ENCODE data around the gene LRRC32.

LRRC32 gene

GRCh38 chr11:76689313-76690260 lies 19.0 kb upstream of the LRRC32 start:
- ChIA-PET CTCF (interaction anchor here (1.1 kb wide), 1 partner anchor 9 kb away, joined by 3 read pairs; no protein-coding TSS in a partner anchor), POLR2A (no interaction called here)
- DNase-seq (ENCODE audit: extremely low spot score), result no peak
- TF ChIP-seq L3MBTL2 (conservative IDR thresholded peaks at IDR 0.05), result no peak
- no peak for TF ChIP-seq TARDBP (IDR thresholded peaks at IDR 0.05)

- POLR2A ChIA-PET, result no interaction called here
- TF ChIP-seq ARNT (IDR thresholded peaks at IDR 0.05) (no peak), PKNOX1 (IDR thresholded peaks at IDR 0.05) (no peak), LEF1 (IDR thresholded peaks at IDR 0.05; ENCODE audit: borderline replicate concordance) (no peak), FOXA1 (IDR thresholded peaks at IDR 0.05) (no peak), L3MBTL2 (conservative IDR thresholded peaks at IDR 0.05) (no peak), FOXM1 (IDR thresholded peaks at IDR 0.05; ENCODE audit: borderline replicate concordance) (no peak), FOXK2 (IDR thresholded peaks at IDR 0.05) (no peak), SP1 (IDR thresholded peaks at IDR 0.05) (no peak), CTBP1 (IDR thresholded peaks at IDR 0.05; ENCODE audit: borderline replicate concordance) (no peak)
- CTCF ChIA-PET, result no interaction called here
- DNase-seq (ENCODE audit: extremely low spot score), result no peak
Measured at GRCh38 chr11:76688146-76688545, 17.6 kb upstream of the LRRC32 start.

GRCh38 chr11:76686261-76687079 lies 15.9 kb upstream of the LRRC32 start:
- no peak for DNase-seq (ENCODE audit: extremely low spot score)
- no peak for TF ChIP-seq CTBP1 (IDR thresholded peaks at IDR 0.05; ENCODE audit: borderline replicate concordance)
- TF ChIP-seq L3MBTL2 (conservative IDR thresholded peaks at IDR 0.05), result no peak
- no peak for TF ChIP-seq FOXA1 (IDR thresholded peaks at IDR 0.05)
- no peak for TF ChIP-seq LEF1 (IDR thresholded peaks at IDR 0.05; ENCODE audit: borderline replicate concordance)
- TF ChIP-seq ARNT (IDR thresholded peaks at IDR 0.05), result no peak
- TF ChIP-seq HDGF (IDR thresholded peaks at IDR 0.05; ENCODE audit: borderline replicate concordance), result no peak
- no peak for TF ChIP-seq ELF4 (IDR thresholded peaks at IDR 0.05)
- TF ChIP-seq PKNOX1 (IDR thresholded peaks at IDR 0.05), result no peak
- no peak for TF ChIP-seq BHLHE40 (IDR thresholded peaks at IDR 0.05; ENCODE audit: borderline replicate concordance)
- TF ChIP-seq NFRKB (IDR thresholded peaks at IDR 0.05), result no peak
- no peak for TF ChIP-seq FOXM1 (IDR thresholded peaks at IDR 0.05; ENCODE audit: borderline replicate concordance)
- no peak for TF ChIP-seq FOXK2 (IDR thresholded peaks at IDR 0.05)
- TF ChIP-seq ZNF384 (IDR thresholded peaks at IDR 0.05), result no peak
- TF ChIP-seq SUZ12 (IDR thresholded peaks at IDR 0.05), result no peak
- TF ChIP-seq SP1 (IDR thresholded peaks at IDR 0.05), result no peak
- TF ChIP-seq TARDBP (IDR thresholded peaks at IDR 0.05), result no peak
- POLR2A ChIA-PET, result no interaction called here
- CTCF ChIA-PET, result interaction anchor here (0.5 to 0.8 kb wide), 3 partner anchors 12 to 478 kb away, joined by 3 to 4 read pairs (median 3); no protein-coding TSS in a partner anchor

- no peak for DNase-seq (ENCODE audit: extremely low spot score)
- TF ChIP-seq TARDBP (IDR thresholded peaks at IDR 0.05) (no peak), FOXM1 (IDR thresholded peaks at IDR 0.05; ENCODE audit: borderline replicate concordance) (no peak), PKNOX1 (IDR thresholded peaks at IDR 0.05) (no peak)
- ChIA-PET CTCF (interaction anchor here (0.6 to 0.8 kb wide), 2 partner anchors 13 to 478 kb away, joined by 3 read pairs; no protein-coding TSS in a partner anchor), POLR2A (no interaction called here)
Measured at GRCh38 chr11:76685831-76686230, 15.3 kb upstream of the LRRC32 start.

GRCh38 chr11:76685237-76685636 lies 14.7 kb upstream of the LRRC32 start:
- TF ChIP-seq HDGF (IDR thresholded peaks at IDR 0.05; ENCODE audit: borderline replicate concordance), result no peak
- no peak for TF ChIP-seq SP1 (IDR thresholded peaks at IDR 0.05)
- TF ChIP-seq FOXM1 (IDR thresholded peaks at IDR 0.05; ENCODE audit: borderline replicate concordance), result no peak
- TF ChIP-seq TARDBP (IDR thresholded peaks at IDR 0.05), result no peak
- no peak for TF ChIP-seq CTBP1 (IDR thresholded peaks at IDR 0.05; ENCODE audit: borderline replicate concordance)
- no peak for TF ChIP-seq ARNT (IDR thresholded peaks at IDR 0.05)
- TF ChIP-seq L3MBTL2 (conservative IDR thresholded peaks at IDR 0.05), result no peak
- no peak for TF ChIP-seq PKNOX1 (IDR thresholded peaks at IDR 0.05)
- TF ChIP-seq ZNF384 (IDR thresholded peaks at IDR 0.05), result no peak
- TF ChIP-seq NFRKB (IDR thresholded peaks at IDR 0.05), result no peak
- no peak for TF ChIP-seq LEF1 (IDR thresholded peaks at IDR 0.05; ENCODE audit: borderline replicate concordance)
- TF ChIP-seq FOXK2 (IDR thresholded peaks at IDR 0.05), result no peak
- DNase-seq (ENCODE audit: extremely low spot score), result no peak
- CTCF ChIA-PET, result no interaction called here
- POLR2A ChIA-PET, result no interaction called here

Measured in HEK293T (cell line).